Thyroid gland (tissue), 4 donors: Measurements from ENCODE around the gene PSD2. TPM values are rescaled to one million over a fixed set of nuclear protein-coding genes. Genes with fewer than 3 reads are reported as not detected.
A peak's percentile ranks its signal among the peaks of the same experiment; 100 is the strongest.

Experiments
- DNase-seq, 2 donors: peaks; one replicate each; pipeline ENCODE4 v3.0.0-alpha.2; 2019
- H3K27ac ChIP-seq, 3 donors: fragments of 200-600 bp; sonication (generic); 1 replicate in 2 of 3; 2 replicates in 1 of 3; pipeline ENCODE4 v1.5.1; 2016 to 2019; ENCODE audit warnings: mild to moderate bottlenecking in 1 of 3, moderate library complexity in 1 of 3
- H3K27me3 ChIP-seq: fragments of 200-600 bp; sonication (generic); one replicate; pipeline ENCODE4 v1.5.1; 2019
- H3K36me3 ChIP-seq, 2 donors: fragments of 200-600 bp; sonication (generic); one replicate each; pipeline ENCODE4 v1.5.1; 2016 to 2019
- H3K4me1 ChIP-seq, 2 donors: fragments of 200-600 bp; sonication (generic); one replicate each; pipeline ENCODE4 v1.5.1; 2017 to 2019
- H3K4me3 ChIP-seq, 3 donors: fragments of 200-600 bp; sonication (generic); replicated peaks in 1 of 3; 1 replicate in 2 of 3; 2 replicates in 1 of 3; pipeline ENCODE4 v1.5.1; 2016; ENCODE audit warnings: mild to moderate bottlenecking in 1 of 3
- H3K9me3 ChIP-seq: fragments of 200-600 bp; sonication (generic); one replicate; pipeline ENCODE4 v1.5.1; 2017
- POLR2A ChIP-seq, 2 donors: fragments of 450-650 bp; IDR thresholded peaks; one replicate each; pipeline ENCODE4 v1.6.1; 2017; ENCODE audit warnings: antibody characterized with exemption in 2 of 2, mild to moderate bottlenecking in 2 of 2, moderate library complexity in 1 of 2
- WGBS, 2 donors: methylation state at CpG; one replicate each; pipeline ENCODE4 v1.1.5; 2017; 5-methylcytosine and 5-hydroxymethylcytosine counted together
- intact Hi-C: fragments of 100-400 bp; cut with DNase I; formaldehyde crosslinking; loops from one replicate; pipeline ENCODE4 v1.15.1; 2023
- total RNA-seq, 4 donors: library from RNA; depleted of rRNA; stranded (reverse); fragments of >200 nt; gene quantifications; one replicate each; pipeline ENCODE4 v1.2.3, GENCODE V29; 2016
- TF ChIP-seq, protein P1 (sequence below), 6 experiments: fragments of 200-600 bp in 3 of 6; fragments of 450-650 bp in 3 of 6; sonication (generic) in 3 of 6; IDR thresholded peaks; one replicate each; pipeline ENCODE4 v1.5.1; 2016 to 2019; ENCODE audit warnings: antibody characterized with exemption in 6 of 6, mild to moderate bottlenecking in 2 of 6, inconsistent platforms in 1 of 6, moderate library complexity in 1 of 6

Gene PSD2
- total RNA-seq, 4 donors from 2014 or later = 0.11 to 0.67 (median 0.13) TPM; not detected in 1

DNA sequence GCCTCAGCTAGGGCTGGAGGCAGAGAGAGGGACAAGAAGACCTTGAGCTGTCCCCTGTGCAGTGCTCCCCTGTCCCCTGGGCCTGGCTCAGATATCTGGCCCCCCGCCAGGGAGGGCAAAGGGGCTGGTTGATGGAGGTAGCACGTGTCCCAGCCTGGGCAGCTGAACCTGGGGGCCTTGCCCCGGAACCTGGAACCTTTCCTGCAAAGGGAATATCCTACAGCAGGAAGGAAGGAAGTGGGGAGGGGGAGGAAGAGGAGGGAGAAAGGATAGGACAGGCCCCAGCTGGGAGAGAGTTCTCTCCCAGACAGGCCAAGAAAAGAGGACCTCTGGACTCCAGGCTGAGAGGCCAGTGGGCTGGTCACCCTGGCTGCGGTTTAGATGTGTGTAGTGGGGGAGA is 27.6 kb upstream of the PSD2 start:
- Histone ChIP-seq H3K27ac (no peak overlapping the region), H3K4me3 (no peak overlapping the region), H3K9me3 (no peaks in the 10 kb centered on the region), H3K36me3 (no peaks in the 10 kb centered on the region), H3K27me3 (no peaks in the 10 kb centered on the region), H3K4me1 (peaks cover 0 to 3% of the 10 kb centered on the region in 2 donors)
- intact Hi-C loops = loop anchor here (10.0 kb wide), 2 partner anchors 83 to 343 kb away; no protein-coding TSS in a partner anchor
- DNase-seq = peak; percentile 23 to 42
- no peak for TF ChIP-seq POLR2A (IDR thresholded peaks at IDR 0.05)
- TF ChIP-seq, protein P1, sequence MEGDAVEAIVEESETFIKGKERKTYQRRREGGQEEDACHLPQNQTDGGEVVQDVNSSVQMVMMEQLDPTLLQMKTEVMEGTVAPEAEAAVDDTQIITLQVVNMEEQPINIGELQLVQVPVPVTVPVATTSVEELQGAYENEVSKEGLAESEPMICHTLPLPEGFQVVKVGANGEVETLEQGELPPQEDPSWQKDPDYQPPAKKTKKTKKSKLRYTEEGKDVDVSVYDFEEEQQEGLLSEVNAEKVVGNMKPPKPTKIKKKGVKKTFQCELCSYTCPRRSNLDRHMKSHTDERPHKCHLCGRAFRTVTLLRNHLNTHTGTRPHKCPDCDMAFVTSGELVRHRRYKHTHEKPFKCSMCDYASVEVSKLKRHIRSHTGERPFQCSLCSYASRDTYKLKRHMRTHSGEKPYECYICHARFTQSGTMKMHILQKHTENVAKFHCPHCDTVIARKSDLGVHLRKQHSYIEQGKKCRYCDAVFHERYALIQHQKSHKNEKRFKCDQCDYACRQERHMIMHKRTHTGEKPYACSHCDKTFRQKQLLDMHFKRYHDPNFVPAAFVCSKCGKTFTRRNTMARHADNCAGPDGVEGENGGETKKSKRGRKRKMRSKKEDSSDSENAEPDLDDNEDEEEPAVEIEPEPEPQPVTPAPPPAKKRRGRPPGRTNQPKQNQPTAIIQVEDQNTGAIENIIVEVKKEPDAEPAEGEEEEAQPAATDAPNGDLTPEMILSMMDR (IDR thresholded peaks at IDR 0.05) = no peak
- WGBS, 2 donors = 64 to 69% methylated on average over 4 of the region's 4 CpGs

GRCh38 chr5:139768807-139769465 is 26.7 kb upstream of the PSD2 start:
- WGBS, 2 donors = 88 to 95% methylated on average over 7 of the region's 7 CpGs
- H3K9me3 ChIP-seq = no peaks in the 10 kb centered on the region
- H3K4me1 ChIP-seq = peaks cover 0 to 3% of the 10 kb centered on the region in 2 donors
- H3K27me3 ChIP-seq = no peaks in the 10 kb centered on the region
- no peak for DNase-seq
- no peaks in the 10 kb centered on the region for H3K36me3 ChIP-seq
- no peak overlapping the region for H3K4me3 ChIP-seq
- intact Hi-C loops = loop anchor here (10.0 kb wide), 2 partner anchors 84 to 344 kb away; no protein-coding TSS in a partner anchor
- no peak overlapping the region for H3K27ac ChIP-seq
- TF ChIP-seq, protein P1 (IDR thresholded peaks at IDR 0.05) = no peak
- TF ChIP-seq POLR2A (IDR thresholded peaks at IDR 0.05) = no peak

DNA sequence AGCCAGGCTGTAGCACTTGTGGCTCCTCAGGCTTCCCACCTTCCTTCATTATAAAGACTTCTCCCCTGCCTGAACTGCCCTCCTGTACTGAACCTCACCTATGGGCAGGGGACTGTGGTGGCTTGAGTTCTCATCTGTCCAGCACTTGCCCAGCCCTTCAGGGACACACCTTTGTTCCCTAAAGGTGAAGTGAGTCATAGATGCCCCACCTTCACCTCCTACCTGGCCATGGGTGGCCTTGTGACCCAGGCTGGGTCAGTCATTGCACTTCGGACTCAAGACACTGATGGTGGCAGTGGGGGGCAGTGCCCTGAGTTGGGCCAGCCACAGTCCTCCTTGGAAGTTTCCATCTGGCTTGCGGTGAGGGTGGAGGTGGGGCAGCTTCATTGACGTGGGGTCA is 26.1 kb upstream of the PSD2 start:
- H3K4me1 ChIP-seq = peaks cover 0 to 3% of the 10 kb centered on the region in 2 donors
- intact Hi-C loops = loop anchor here (10.0 kb wide), 2 partner anchors 85 to 345 kb away; no protein-coding TSS in a partner anchor

DNA sequence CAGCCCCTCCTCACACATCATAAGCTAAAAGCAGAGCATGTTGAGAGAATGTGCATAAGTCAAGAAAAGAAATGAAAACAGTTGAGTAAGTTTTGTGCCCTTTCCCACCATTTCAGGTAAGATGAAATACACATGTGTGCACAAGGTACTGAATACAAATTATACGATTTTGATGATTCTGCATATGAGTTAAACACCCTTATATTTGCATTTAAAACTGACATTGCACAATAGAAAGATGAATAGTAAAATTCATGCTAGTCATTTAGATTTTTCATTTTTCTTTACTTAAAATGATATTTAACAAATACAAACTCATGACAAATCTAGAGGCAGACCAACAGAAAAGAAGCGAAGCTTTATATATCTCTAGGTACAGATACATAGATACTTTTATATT is 24.9 kb upstream of the PSD2 start:
- no peaks in the 10 kb centered on the region for H3K9me3 ChIP-seq
- H3K27me3 ChIP-seq = no peaks in the 10 kb centered on the region
- intact Hi-C loops = no loop called here
- TF ChIP-seq, protein P1 (IDR thresholded peaks at IDR 0.05) = no peak
- no peak for TF ChIP-seq POLR2A (IDR thresholded peaks at IDR 0.05)
- no peak for DNase-seq
- H3K27ac ChIP-seq = no peak overlapping the region
- WGBS, 2 donors = 94 to 95% methylated on average over 2 of the region's 2 CpGs
- peaks cover 0 to 7% of the 10 kb centered on the region in 2 donors for H3K4me1 ChIP-seq
- H3K4me3 ChIP-seq = no peak overlapping the region
- no peaks in the 10 kb centered on the region for H3K36me3 ChIP-seq

More for the DNA sequence above, 26.1 kb upstream of the PSD2 start:
- H3K36me3 ChIP-seq = no peaks in the 10 kb centered on the region
- 90 to 100% methylated on average over 2 to 3 of the region's 3 CpGs for WGBS, 2 donors
- H3K27ac ChIP-seq = no peak overlapping the region
- no peak for TF ChIP-seq POLR2A (IDR thresholded peaks at IDR 0.05)
- TF ChIP-seq, protein P1 (IDR thresholded peaks at IDR 0.05) = no peak
- no peaks in the 10 kb centered on the region for H3K27me3 ChIP-seq
- DNase-seq = no peak
- no peak overlapping the region for H3K4me3 ChIP-seq
- no peaks in the 10 kb centered on the region for H3K9me3 ChIP-seq

- no peaks in the 10 kb centered on the region for H3K36me3 ChIP-seq
- 66 to 75% methylated on average over 8 of the region's 8 CpGs for WGBS, 2 donors
- H3K27ac ChIP-seq = no peak overlapping the region
- no peak for DNase-seq
- no peak overlapping the region for H3K4me3 ChIP-seq
- H3K9me3 ChIP-seq = no peaks in the 10 kb centered on the region
- no peaks in the 10 kb centered on the region for H3K27me3 ChIP-seq
- intact Hi-C loops = no loop called here
- H3K4me1 ChIP-seq = peaks cover 0 to 4% of the 10 kb centered on the region in 2 donors
- TF ChIP-seq POLR2A (IDR thresholded peaks at IDR 0.05) = no peak
- TF ChIP-seq, protein P1 (IDR thresholded peaks at IDR 0.05) = no peak
Measured at GRCh38 chr5:139772089-139772791, 23.4 kb upstream of the PSD2 start.
